ENCODE results near the gene CTAG2.

DNA sequence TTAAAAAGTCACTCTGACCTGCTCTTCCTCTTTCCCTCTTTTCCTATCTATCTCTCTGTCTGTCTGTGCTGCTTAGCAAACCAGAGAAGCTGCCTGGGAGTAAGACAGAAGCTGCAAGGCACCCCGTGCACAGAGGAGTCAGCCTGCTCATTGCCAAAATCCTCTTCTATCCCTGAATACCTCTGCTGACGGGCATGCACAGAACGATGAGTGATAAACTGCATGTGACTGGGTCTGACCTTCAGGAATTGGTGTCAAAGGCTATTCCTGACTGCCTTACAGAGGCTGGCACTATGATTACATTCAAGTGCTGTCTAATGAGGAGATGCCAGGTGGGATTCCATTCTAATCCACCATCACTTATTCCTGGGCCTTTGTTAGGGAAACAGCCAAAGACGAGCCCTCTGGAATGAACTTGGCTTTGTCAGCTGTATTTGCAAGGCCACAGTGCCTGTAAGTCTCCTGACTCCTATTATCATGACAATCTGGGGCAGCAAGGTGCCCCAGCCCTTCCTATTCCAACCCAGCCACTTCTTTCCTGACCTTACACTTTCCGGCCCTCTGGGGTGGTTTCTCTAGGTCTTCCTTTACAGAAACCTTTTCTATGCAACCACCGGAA, 45.4 kb upstream of the CTAG2 start:
- TF ChIP-seq RAD21 (conservative IDR thresholded peaks at IDR 0.05) (no peak), POLR2AphosphoS5 (IDR thresholded peaks at IDR 0.05) (no peak), EZH2 (IDR thresholded peaks at IDR 0.05; ENCODE audit: borderline replicate concordance, insufficient read depth, low read length, poor library complexity, severe bottlenecking) (no peak), REST (IDR thresholded peaks at IDR 0.05; ENCODE audit: borderline replicate concordance) (no peak), SMC3 (conservative IDR thresholded peaks at IDR 0.05; ENCODE audit: poor library complexity) (no peak)
- TF ChIP-seq, protein P1, sequence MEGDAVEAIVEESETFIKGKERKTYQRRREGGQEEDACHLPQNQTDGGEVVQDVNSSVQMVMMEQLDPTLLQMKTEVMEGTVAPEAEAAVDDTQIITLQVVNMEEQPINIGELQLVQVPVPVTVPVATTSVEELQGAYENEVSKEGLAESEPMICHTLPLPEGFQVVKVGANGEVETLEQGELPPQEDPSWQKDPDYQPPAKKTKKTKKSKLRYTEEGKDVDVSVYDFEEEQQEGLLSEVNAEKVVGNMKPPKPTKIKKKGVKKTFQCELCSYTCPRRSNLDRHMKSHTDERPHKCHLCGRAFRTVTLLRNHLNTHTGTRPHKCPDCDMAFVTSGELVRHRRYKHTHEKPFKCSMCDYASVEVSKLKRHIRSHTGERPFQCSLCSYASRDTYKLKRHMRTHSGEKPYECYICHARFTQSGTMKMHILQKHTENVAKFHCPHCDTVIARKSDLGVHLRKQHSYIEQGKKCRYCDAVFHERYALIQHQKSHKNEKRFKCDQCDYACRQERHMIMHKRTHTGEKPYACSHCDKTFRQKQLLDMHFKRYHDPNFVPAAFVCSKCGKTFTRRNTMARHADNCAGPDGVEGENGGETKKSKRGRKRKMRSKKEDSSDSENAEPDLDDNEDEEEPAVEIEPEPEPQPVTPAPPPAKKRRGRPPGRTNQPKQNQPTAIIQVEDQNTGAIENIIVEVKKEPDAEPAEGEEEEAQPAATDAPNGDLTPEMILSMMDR (IDR thresholded peaks at IDR 0.05; ENCODE audit: poor library complexity, severe bottlenecking): no peak
